Neural cell (in vitro differentiated cells): ENCODE measurements around the gene FCHO2. TPM values are rescaled to one million over a fixed set of nuclear protein-coding genes. Genes with fewer than 3 reads are reported as not detected.

Experiments used
- H2AFZ ChIP-seq: fragments of 200-600, 300-800 bp; sonication (generic), shearing (Covaris generic); 2 replicates; pipeline ENCODE4 v1.6.0; 2014; ENCODE audit warnings: low read depth, mild to moderate bottlenecking, antibody characterized with exemption, low read length, moderate library complexity
- H3F3A ChIP-seq: fragments of 200-600 bp; shearing (Covaris generic); 2 replicates; pipeline ENCODE4 v1.6.1; 2016; ENCODE audit warnings: mild to moderate bottlenecking, moderate library complexity, mixed read lengths, antibody characterized with exemption, low read length; ENCODE audit not compliant: insufficient read depth, poor library complexity, severe bottlenecking
- H3K27ac ChIP-seq: fragments of 200-600, 300-800 bp; sonication (generic), shearing (Covaris generic); 2 replicates; pipeline ENCODE4 v1.5.1; 2014; ENCODE audit warnings: mild to moderate bottlenecking, low read length, moderate library complexity
- H3K27me3 ChIP-seq: fragments of 300-800, 200-600 bp; sonication (generic), shearing (Covaris generic); 2 replicates; pipeline ENCODE4 v1.6.0; 2014; ENCODE audit warnings: mild to moderate bottlenecking, low read depth, low read length, moderate library complexity; ENCODE audit not compliant: insufficient read depth
- H3K36me3 ChIP-seq: fragments of 300-800, 200-600 bp; sonication (generic), shearing (Covaris generic); 2 replicates; pipeline ENCODE4 v1.5.1; 2014; ENCODE audit warnings: mild to moderate bottlenecking, antibody characterized with exemption, low read length, moderate library complexity; ENCODE audit not compliant: insufficient read depth
- H3K4me2 ChIP-seq: fragments of 300-800, 200-600 bp; sonication (generic), shearing (Covaris generic); 2 replicates; pipeline ENCODE4 v1.6.0; 2014; ENCODE audit warnings: mild to moderate bottlenecking, low read length
- H3K4me3 ChIP-seq: fragments of 300-800, 200-600 bp; sonication (generic), shearing (Covaris generic); 2 replicates; pipeline ENCODE4 v1.5.1; 2014; ENCODE audit warnings: mild to moderate bottlenecking, low read length, moderate library complexity
- H3K79me2 ChIP-seq: fragments of 200-600 bp; shearing (Covaris generic); replicated peaks from 2 replicates; pipeline ENCODE4 v1.6.0; 2014; ENCODE audit warnings: mild to moderate bottlenecking, low read length, moderate library complexity; ENCODE audit not compliant: insufficient read depth
- H3K9ac ChIP-seq: fragments of 300-800, 200-600 bp; sonication (generic), shearing (Covaris generic); 2 replicates; pipeline ENCODE4 v1.6.1; 2016; ENCODE audit warnings: mild to moderate bottlenecking, low read length, mixed read lengths
- H3K9me2 ChIP-seq: fragments of 200-600 bp; shearing (Covaris generic); 2 replicates; pipeline ENCODE4 v1.6.1; 2016; ENCODE audit warnings: mild to moderate bottlenecking, low read length, mixed read lengths; ENCODE audit not compliant: insufficient read depth
- H3K9me3 ChIP-seq: fragments of 200-600, 300-800 bp; sonication (generic), shearing (Covaris generic); 2 replicates; pipeline ENCODE4 v1.6.1; 2016; ENCODE audit warnings: mild to moderate bottlenecking, mixed run types, low read length, moderate library complexity, mixed read lengths
- H4K20me1 ChIP-seq: fragments of 200-600 bp; shearing (Covaris generic); 2 replicates; pipeline ENCODE4 v1.6.1; 2016; ENCODE audit warnings: mild to moderate bottlenecking, mixed run types; ENCODE audit not compliant: insufficient read depth
- CTCF ChIP-seq: fragments of 450-650 bp; IDR thresholded peaks from 2 replicates; pipeline ENCODE4 v1.5.1; 2014; ENCODE audit warnings: antibody characterized with exemption, mild to moderate bottlenecking, moderate library complexity; ENCODE audit not compliant: poor library complexity, severe bottlenecking
- EP300 ChIP-seq: fragments of 450-650 bp; conservative IDR thresholded peaks from 2 replicates; pipeline ENCODE4 v1.6.1; 2014; ENCODE audit warnings: antibody characterized with exemption, mild to moderate bottlenecking, moderate library complexity; ENCODE audit not compliant: poor library complexity, severe bottlenecking
- EZH2 ChIP-seq: fragments of 200-600, 300-800 bp; shearing (Covaris generic), sonication (generic); IDR thresholded peaks from 2 replicates; pipeline ENCODE4 v1.6.1; 2014; ENCODE audit warnings: antibody characterized with exemption, low read length, borderline replicate concordance, mild to moderate bottlenecking; ENCODE audit not compliant: insufficient read depth, poor library complexity, severe bottlenecking
- MXI1 ChIP-seq: fragments of 450-650 bp; conservative IDR thresholded peaks from 2 replicates; pipeline ENCODE4 v1.6.1; 2014; ENCODE audit warnings: antibody characterized with exemption, mild to moderate bottlenecking; ENCODE audit not compliant: poor library complexity, severe bottlenecking
- POLR2AphosphoS5 ChIP-seq: IDR thresholded peaks from 2 replicates; pipeline ENCODE4 v1.6.1; 2012
- RAD21 ChIP-seq: fragments of 450-650 bp; conservative IDR thresholded peaks from 2 replicates; pipeline ENCODE4 v1.6.1; 2014; ENCODE audit warnings: antibody characterized with exemption, mild to moderate bottlenecking, moderate library complexity
- REST ChIP-seq: IDR thresholded peaks from 2 replicates; pipeline ENCODE4 v1.6.1; 2012; ENCODE audit warnings: borderline replicate concordance
- SMC3 ChIP-seq: fragments of 450-650 bp; conservative IDR thresholded peaks from 2 replicates; pipeline ENCODE4 v1.6.1; 2014; ENCODE audit warnings: antibody characterized with exemption, mild to moderate bottlenecking, moderate library complexity; ENCODE audit not compliant: poor library complexity
- TAF1 ChIP-seq: IDR thresholded peaks from 2 replicates; pipeline ENCODE4 v1.6.1; 2012; ENCODE audit warnings: low read depth
- polyA plus RNA-seq: library from polyadenylated mRNA; depleted of rRNA; stranded (reverse); fragments of >200 nt; gene quantifications from 2 replicates; pipeline ENCODE4 v1.2.3, GENCODE V29; 2014

The FCHO2 gene
- polyA plus RNA-seq, 1 donor from 2014 or later = 24.3 TPM

- Histone ChIP-seq H3K4me2 (no peak overlapping the region), H3K9me3 (no peaks in the 10 kb centered on the region), H3K4me3 (no peak overlapping the region), H3K27me3 (no peaks in the 10 kb centered on the region), H3K9ac (no peak overlapping the region), H3K79me2 (no peaks in the 10 kb centered on the region), H4K20me1 (no peaks in the 10 kb centered on the region), H3F3A (no peaks in the 10 kb centered on the region), H2AFZ (no peak overlapping the region), H3K36me3 (no peaks in the 10 kb centered on the region), H3K9me2 (no peaks in the 10 kb centered on the region), H3K27ac (no peak overlapping the region)
- TF ChIP-seq TAF1 (no peak), EZH2 (no peak), SMC3 (no peak), RAD21 (no peak), CTCF (no peak), REST (no peak), MXI1 (no peak), EP300 (no peak), POLR2AphosphoS5 (no peak)
Observed at GRCh38 chr5:72943307-72943706, 12.5 kb upstream of the FCHO2 start.

- Histone ChIP-seq H3K27ac (no peak overlapping the region), H3K4me2 (no peak overlapping the region), H3F3A (no peaks in the 10 kb centered on the region), H2AFZ (no peak overlapping the region), H3K79me2 (no peaks in the 10 kb centered on the region), H3K36me3 (no peaks in the 10 kb centered on the region), H3K9me2 (no peaks in the 10 kb centered on the region), H3K27me3 (no peaks in the 10 kb centered on the region), H3K9me3 (no peaks in the 10 kb centered on the region), H3K9ac (no peak overlapping the region), H3K4me3 (no peak overlapping the region), H4K20me1 (no peaks in the 10 kb centered on the region)
- TF ChIP-seq EZH2 (no peak), SMC3 (no peak), RAD21 (no peak), REST (no peak), POLR2AphosphoS5 (no peak), TAF1 (no peak), EP300 (no peak), CTCF (no peak)
Observed at GRCh38 chr5:72947498-72947897, 8.3 kb upstream of the FCHO2 start.
